ENCODE measurements around the gene P2RY8.

P2RY8 gene

DNA sequence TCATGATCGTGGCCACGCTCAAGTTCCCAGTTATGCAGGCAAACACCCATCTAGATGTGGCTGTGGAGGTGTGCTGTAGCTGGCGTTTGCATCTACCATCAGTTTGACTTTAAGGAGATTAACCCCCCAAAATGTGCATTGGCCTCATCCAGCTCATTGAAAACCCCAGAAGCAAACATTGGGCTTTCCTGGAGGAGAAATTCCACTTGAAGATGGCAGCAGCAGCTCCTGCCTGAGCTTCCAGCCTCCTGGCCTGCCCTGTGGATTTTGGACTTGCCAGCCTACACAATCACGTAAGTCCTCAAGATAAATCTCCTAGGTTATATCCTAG, 114.9 kb downstream of the P2RY8 start:
- TF ChIP-seq, protein P1, sequence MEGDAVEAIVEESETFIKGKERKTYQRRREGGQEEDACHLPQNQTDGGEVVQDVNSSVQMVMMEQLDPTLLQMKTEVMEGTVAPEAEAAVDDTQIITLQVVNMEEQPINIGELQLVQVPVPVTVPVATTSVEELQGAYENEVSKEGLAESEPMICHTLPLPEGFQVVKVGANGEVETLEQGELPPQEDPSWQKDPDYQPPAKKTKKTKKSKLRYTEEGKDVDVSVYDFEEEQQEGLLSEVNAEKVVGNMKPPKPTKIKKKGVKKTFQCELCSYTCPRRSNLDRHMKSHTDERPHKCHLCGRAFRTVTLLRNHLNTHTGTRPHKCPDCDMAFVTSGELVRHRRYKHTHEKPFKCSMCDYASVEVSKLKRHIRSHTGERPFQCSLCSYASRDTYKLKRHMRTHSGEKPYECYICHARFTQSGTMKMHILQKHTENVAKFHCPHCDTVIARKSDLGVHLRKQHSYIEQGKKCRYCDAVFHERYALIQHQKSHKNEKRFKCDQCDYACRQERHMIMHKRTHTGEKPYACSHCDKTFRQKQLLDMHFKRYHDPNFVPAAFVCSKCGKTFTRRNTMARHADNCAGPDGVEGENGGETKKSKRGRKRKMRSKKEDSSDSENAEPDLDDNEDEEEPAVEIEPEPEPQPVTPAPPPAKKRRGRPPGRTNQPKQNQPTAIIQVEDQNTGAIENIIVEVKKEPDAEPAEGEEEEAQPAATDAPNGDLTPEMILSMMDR (IDR thresholded peaks at IDR 0.05; ENCODE audit: borderline replicate concordance, insufficient read depth, low read depth, low read length): no peak
- H3K4me3 ChIP-seq (ENCODE audit: low read depth, low read length): no peak overlapping the region

DNA sequence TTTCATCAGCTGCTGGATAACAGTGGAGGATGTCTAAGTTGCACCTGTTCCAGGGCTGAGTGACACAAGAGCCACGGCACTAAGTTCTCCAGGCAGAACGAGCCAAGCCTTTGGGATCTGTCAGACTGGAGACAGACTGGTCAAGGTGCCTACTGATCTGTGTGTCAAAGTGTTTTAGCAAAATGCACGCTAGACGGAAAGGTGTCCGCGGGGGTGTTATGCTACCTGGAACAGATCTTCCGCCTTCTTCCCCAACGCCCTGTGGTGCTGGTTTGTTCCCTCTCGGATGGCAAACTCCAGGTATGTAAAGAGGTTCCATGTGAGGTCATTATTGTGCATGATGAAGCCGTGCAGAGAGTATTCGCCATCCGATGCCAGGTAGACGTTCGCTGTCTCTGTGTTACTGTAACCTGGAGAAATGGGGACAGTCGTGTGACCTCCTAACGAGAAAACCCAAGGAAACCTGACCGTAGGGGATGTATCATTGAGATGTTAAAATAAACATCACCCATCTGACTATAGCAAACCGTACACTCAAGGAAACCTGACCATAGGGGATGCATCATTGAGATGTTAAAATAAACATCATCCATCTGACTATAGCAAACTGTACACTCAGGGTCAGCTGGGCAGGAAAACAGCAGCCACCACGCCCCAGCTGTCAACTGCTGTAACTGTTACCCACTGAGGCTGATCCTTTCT, 115.4 kb downstream of the P2RY8 start:
- TF ChIP-seq, protein P1 (IDR thresholded peaks at IDR 0.05; ENCODE audit: borderline replicate concordance, insufficient read depth, low read depth, low read length): no peak
- H3K4me3 ChIP-seq (ENCODE audit: low read depth, low read length): no peak overlapping the region

DNA sequence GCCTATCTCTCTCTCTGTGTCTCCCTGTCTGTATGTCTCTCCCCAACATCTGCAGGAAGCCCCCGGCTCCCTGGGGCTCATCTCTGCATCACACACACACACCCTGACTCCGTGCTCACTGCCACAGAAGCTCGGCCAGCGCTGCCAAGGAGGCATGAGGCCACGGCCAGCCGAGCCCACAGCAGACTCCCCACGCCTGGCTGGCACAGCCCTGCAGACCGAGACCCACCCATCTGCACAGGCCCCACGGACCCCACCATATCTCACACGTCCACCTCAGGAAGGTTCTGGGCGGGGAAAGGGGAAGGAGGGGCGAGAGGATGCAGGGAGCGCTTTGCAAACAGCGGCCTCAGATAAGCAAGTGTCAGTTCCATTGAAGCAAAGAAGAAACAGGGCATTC, 116.6 kb downstream of the P2RY8 start:
- TF ChIP-seq, protein P1 (IDR thresholded peaks at IDR 0.05; ENCODE audit: borderline replicate concordance, insufficient read depth, low read depth, low read length): no peak
- H3K4me3 ChIP-seq (ENCODE audit: low read depth, low read length): no peak overlapping the region

DNA sequence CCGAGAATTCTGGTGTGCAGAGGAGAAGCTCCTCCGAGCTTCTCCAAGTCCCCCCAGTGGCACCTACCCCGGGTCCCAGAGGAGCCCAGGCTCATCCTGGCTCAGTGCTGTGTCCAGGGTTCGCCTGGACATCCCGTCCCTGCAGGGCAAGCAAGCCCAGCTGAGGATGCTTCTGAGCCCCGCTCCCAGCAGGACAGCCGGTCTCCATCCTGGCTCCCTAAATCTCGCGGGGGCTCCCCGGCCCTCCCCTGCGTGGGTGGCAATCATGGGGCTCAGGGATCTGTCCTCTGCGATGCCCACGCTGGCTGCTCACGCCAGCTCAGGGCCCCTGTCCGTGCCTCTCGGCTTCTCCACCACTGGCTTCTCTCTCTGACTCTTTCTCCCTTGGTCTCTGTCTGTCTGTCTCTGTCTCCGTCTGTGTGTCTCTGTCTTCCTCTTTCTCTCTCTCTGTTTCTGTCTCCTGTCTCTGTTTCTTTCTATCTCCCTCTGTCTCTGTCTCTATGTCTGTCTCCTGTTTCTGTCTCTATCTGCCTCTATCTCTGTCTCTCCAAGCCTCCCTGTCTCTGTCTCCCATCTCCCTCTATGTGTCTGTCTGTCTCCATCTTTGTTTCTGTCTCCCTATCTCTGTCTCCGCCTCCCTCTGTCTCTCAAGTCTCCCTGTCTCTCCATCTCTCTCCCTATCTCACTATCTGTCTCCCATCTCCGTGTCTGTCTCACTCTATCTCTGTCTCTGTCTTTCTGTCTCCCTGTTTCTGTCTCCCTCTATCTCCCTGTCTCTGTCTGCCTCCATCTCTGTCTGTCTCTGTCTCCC, 117.2 kb downstream of the P2RY8 start:
- H3K4me3 ChIP-seq (ENCODE audit: low read depth, low read length): no peak overlapping the region
- TF ChIP-seq, protein P1 (IDR thresholded peaks at IDR 0.05; ENCODE audit: borderline replicate concordance, insufficient read depth, low read depth, low read length): no peak

DNA sequence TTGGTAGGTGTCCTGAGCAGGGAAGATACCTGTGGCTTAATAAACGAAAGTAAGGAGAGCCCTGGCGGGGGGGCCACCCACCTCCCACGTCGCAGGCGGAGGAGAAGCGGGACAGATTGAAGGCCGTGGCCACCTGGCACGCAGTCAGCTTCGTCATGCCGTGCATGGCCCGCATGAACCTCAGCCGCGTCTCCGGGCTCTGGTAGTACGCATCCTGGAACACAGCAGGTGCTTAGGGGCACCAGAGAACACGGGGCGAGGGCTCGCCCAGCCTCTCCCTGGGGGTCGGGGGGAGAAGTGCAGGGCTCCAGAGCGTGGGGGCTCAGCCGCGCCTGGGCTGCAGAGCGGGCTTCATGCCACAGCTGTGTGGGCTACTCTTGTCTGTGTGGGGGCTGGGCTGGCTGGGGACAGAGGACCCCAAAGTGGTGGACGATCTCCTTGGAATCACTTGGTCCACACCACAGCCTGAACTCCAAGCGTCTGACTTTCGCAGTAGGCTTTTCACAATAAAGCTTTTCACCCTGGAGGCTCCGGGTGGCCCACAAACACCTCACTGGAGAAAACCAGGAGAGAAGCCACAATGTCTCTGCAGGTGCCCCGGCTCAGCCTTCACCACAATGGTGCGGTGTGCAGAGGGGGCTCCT, 118.0 kb downstream of the P2RY8 start:
- TF ChIP-seq, protein P1 (IDR thresholded peaks at IDR 0.05; ENCODE audit: borderline replicate concordance, insufficient read depth, low read depth, low read length): no peak
- H3K4me3 ChIP-seq (ENCODE audit: low read depth, low read length): no peak overlapping the region

DNA sequence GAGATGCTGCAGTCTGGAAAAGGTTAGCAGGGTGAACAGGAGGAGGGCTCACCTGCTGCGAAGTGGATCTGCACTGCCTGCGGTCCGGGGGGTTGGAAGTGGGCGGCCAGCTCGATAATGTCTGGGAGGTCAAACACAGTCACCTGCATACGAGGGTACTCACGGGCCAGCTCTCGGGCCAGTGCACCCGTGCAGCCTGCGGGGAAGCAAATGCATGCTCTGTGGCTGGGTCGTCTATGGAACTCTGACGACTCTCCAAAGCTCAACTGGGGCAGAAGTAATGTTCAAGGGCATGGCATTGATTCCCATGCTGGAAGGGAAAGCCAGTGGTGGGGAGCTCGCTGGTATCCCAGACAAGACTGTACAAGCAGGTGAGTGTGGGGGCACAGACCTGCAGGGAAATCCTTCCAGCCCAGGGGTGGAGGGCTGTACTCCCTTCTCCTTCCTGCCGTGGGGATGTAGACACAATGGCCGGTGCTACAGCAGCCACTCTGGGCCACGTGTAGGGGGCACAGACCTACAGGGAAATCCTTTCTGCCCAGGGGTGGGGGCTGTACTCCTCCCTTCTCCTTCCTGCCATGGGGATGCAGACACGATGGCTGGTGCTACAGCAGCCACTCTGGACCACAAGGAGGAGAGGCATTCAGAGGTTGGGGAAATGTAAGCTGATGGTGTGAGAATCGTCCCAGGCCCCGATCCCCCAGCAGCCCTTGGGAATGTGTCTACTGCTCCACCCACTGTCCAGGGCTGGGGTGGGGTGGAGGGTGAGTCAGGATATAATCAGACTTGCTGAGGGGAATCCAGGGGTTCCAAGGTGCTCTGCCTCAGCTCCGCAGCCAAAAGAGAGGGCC, 118.8 kb downstream of the P2RY8 start:
- no peak overlapping the region for H3K4me3 ChIP-seq (ENCODE audit: low read depth, low read length)
- TF ChIP-seq, protein P1 (IDR thresholded peaks at IDR 0.05; ENCODE audit: borderline replicate concordance, insufficient read depth, low read depth, low read length): no peak
